Measurements from ENCODE around the gene BCAR1.
A peak's percentile ranks its signal among the peaks of the same experiment; 100 is the strongest.
"Not testable (repeated sequence)": the region's sequence is repeated elsewhere in the genome, so short reads cannot be mapped to it uniquely, and the experiment has no call there.

The BCAR1 gene

GRCh38 chr16:75272097-75272551 lies 20.7 kb upstream of the BCAR1 start:
- DNase-seq, result no peak

- DNase-seq, result no peak
Observed at GRCh38 chr16:75271441-75272096, 20.1 kb upstream of the BCAR1 start.

GRCh38 chr16:75269358-75269757 lies 17.9 kb upstream of the BCAR1 start:
- not testable (repeated sequence) for DNase-seq

GRCh38 chr16:75267631-75268264 lies 16.3 kb upstream of the BCAR1 start:
- DNase-seq, result peak in 17 of 51 donors; percentile 8 to 59 (median 37)

- DNase-seq, result peak in 39 of 51 donors; percentile 7 to 83 (median 53)
Observed at GRCh38 chr16:75266738-75267630, 15.6 kb upstream of the BCAR1 start.

GRCh38 chr16:75265911-75266701 lies 14.7 kb upstream of the BCAR1 start:
- peak in 47 of 51 donors; percentile 27 to 87 (median 62) for DNase-seq

- DNase-seq, result peak in 25 of 51 donors; percentile 18 to 83 (median 44)
Observed at GRCh38 chr16:75264999-75265910, 13.8 kb upstream of the BCAR1 start.

- peak in 26 of 51 donors; percentile 19 to 82 (median 50) for DNase-seq
Observed at GRCh38 chr16:75264457-75264998, 13.1 kb upstream of the BCAR1 start.

GRCh38 chr16:75263963-75264445 lies 12.6 kb upstream of the BCAR1 start:
- DNase-seq, result peak in 13 of 51 donors; percentile 21 to 68 (median 43)

- DNase-seq, result no peak
Observed at GRCh38 chr16:75263291-75263962, 12.0 kb upstream of the BCAR1 start.

- no peak for DNase-seq
Observed at GRCh38 chr16:75262800-75263127, 11.3 kb upstream of the BCAR1 start.

- peak in 1 of 51 donors; percentile 28 for DNase-seq
Observed at GRCh38 chr16:75262104-75262799, 10.8 kb upstream of the BCAR1 start.

GRCh38 chr16:75261590-75262078 lies 10.2 kb upstream of the BCAR1 start:
- DNase-seq, result no peak

- no peak for DNase-seq
Observed at GRCh38 chr16:75260851-75261589, 9.6 kb upstream of the BCAR1 start.

- DNase-seq, result no peak
Observed at GRCh38 chr16:75258807-75259141, 7.3 kb upstream of the BCAR1 start.

- DNase-seq, result no peak
Observed at GRCh38 chr16:75257886-75258806, 6.7 kb upstream of the BCAR1 start.
